ENCODE measurements around the gene CABP4.

The CABP4 gene

GRCh38 chr11:67497656-67498291 lies 42.6 kb downstream of the CABP4 start:
- DNase-seq = no peak
- CTCF ChIA-PET = no interaction called here
- Histone ChIP-seq H3K4me1 (ENCODE audit: control extremely low read depth in 1 of 4, control insufficient read depth in 4 of 4, insufficient read depth in 4 of 4, low read length in 3 of 4) (peaks cover 0 to 4% (median 0%) of the 10 kb centered on the region in 4 experiments), H3K27ac (ENCODE audit: insufficient read depth in 1 of 2, low read depth in 1 of 2, low read length in 2 of 2, poor library complexity in 1 of 2, severe bottlenecking in 2 of 2) (no peak overlapping the region), H3K36me3 (ENCODE audit: control insufficient read depth in 4 of 4, insufficient read depth in 4 of 4, low read length in 3 of 4) (peaks cover 2 to 57% (median 16%) of the 10 kb centered on the region in 4 experiments), H3K4me3 (ENCODE audit: control insufficient read depth in 1 of 7, extremely low read depth in 1 of 7, insufficient read depth in 4 of 7, low read depth in 2 of 7, low read length in 6 of 7) (no peak overlapping the region), H3K27me3 (replicated peaks in 2 of 5; ENCODE audit: control insufficient read depth in 4 of 5, insufficient read depth in 5 of 5, low read length in 4 of 5) (peaks cover 0 to 6% (median 0%) of the 10 kb centered on the region in 5 experiments), H3K9me3 (ENCODE audit: control extremely low read depth in 1 of 5, control insufficient read depth in 4 of 5, insufficient read depth in 2 of 5, low read depth in 1 of 5, low read length in 4 of 5) (no peaks in the 10 kb centered on the region)
- WGBS (ENCODE audit: insufficient coverage) = 96% methylated on average over 17 of the region's 21 CpGs
- POLR2A ChIA-PET = no interaction called here

- WGBS (ENCODE audit: insufficient coverage) = 94% methylated on average over 21 of the region's 21 CpGs
- DNase-seq = no peak
- CTCF ChIA-PET = no interaction called here
- Histone ChIP-seq H3K9me3 (ENCODE audit: control extremely low read depth in 1 of 5, control insufficient read depth in 4 of 5, insufficient read depth in 2 of 5, low read depth in 1 of 5, low read length in 4 of 5) (no peaks in the 10 kb centered on the region), H3K4me3 (ENCODE audit: control insufficient read depth in 1 of 7, extremely low read depth in 1 of 7, insufficient read depth in 4 of 7, low read depth in 2 of 7, low read length in 6 of 7) (no peak overlapping the region), H3K27me3 (replicated peaks in 2 of 5; ENCODE audit: control insufficient read depth in 4 of 5, insufficient read depth in 5 of 5, low read length in 4 of 5) (peaks cover 0 to 14% (median 0%) of the 10 kb centered on the region in 5 experiments), H3K27ac (ENCODE audit: insufficient read depth in 1 of 2, low read depth in 1 of 2, low read length in 2 of 2, poor library complexity in 1 of 2, severe bottlenecking in 2 of 2) (no peak overlapping the region), H3K4me1 (ENCODE audit: control extremely low read depth in 1 of 4, control insufficient read depth in 4 of 4, insufficient read depth in 4 of 4, low read length in 3 of 4) (peaks cover 0 to 5% (median 1%) of the 10 kb centered on the region in 4 experiments), H3K36me3 (ENCODE audit: control insufficient read depth in 4 of 4, insufficient read depth in 4 of 4, low read length in 3 of 4) (peaks cover 2 to 49% (median 15%) of the 10 kb centered on the region in 4 experiments)
- POLR2A ChIA-PET = no interaction called here
Measured at GRCh38 chr11:67498544-67498972, 43.4 kb downstream of the CABP4 start.

DNA sequence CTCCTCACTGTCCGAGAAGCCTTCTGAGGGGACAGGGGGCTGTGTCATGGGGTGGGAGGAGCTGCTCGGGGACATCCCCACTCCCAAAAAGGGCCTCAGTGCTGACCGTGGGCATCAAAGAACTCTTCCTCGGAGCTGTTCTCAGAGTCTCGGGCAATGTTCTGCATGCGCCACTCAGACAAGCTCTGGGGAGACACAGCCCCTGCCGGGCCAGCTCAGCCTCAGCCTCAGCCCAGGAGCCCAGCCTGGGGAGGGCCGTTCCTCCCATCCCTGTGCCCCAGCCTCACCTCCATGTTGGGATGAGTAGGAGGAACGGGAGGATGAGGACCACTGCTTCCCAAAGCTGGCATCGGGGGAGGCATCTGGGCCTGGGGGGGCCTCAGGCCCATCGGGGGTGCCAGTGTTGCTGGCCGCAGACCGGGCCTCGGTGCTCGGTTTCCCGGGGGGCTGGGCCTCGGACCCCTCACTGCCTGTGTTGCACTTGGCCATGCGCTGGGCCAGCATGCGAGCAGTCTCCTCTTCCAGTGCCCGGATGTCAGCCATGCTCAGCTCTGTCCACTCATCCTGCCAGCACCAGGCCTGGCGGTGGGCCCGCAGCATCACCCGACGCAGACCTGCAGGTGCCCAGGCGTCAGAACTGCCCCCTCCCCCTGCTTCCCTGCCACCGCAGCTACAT lies 44.8 kb downstream of the CABP4 start:
- ChIA-PET POLR2A (no interaction called here), CTCF (no interaction called here)
- H3K4me3 ChIP-seq (ENCODE audit: control insufficient read depth in 1 of 7, extremely low read depth in 1 of 7, insufficient read depth in 4 of 7, low read depth in 2 of 7, low read length in 6 of 7) = no peak overlapping the region
- peaks cover 0 to 22% (median 0%) of the 10 kb centered on the region in 5 experiments for H3K27me3 ChIP-seq (replicated peaks in 2 of 5; ENCODE audit: control insufficient read depth in 4 of 5, insufficient read depth in 5 of 5, low read length in 4 of 5)
- no peak for DNase-seq
- peaks cover 2 to 43% (median 11%) of the 10 kb centered on the region in 4 experiments for H3K36me3 ChIP-seq (ENCODE audit: control insufficient read depth in 4 of 4, insufficient read depth in 4 of 4, low read length in 3 of 4)
- H3K27ac ChIP-seq (ENCODE audit: insufficient read depth in 1 of 2, low read depth in 1 of 2, low read length in 2 of 2, poor library complexity in 1 of 2, severe bottlenecking in 2 of 2) = no peak overlapping the region
- no peaks in the 10 kb centered on the region for H3K9me3 ChIP-seq (ENCODE audit: control extremely low read depth in 1 of 5, control insufficient read depth in 4 of 5, insufficient read depth in 2 of 5, low read depth in 1 of 5, low read length in 4 of 5)
- H3K4me1 ChIP-seq (ENCODE audit: control extremely low read depth in 1 of 4, control insufficient read depth in 4 of 4, insufficient read depth in 4 of 4, low read length in 3 of 4) = peaks cover 0 to 18% (median 14%) of the 10 kb centered on the region in 4 experiments
- 97% methylated on average over 20 of the region's 26 CpGs for WGBS (ENCODE audit: insufficient coverage)

DNA sequence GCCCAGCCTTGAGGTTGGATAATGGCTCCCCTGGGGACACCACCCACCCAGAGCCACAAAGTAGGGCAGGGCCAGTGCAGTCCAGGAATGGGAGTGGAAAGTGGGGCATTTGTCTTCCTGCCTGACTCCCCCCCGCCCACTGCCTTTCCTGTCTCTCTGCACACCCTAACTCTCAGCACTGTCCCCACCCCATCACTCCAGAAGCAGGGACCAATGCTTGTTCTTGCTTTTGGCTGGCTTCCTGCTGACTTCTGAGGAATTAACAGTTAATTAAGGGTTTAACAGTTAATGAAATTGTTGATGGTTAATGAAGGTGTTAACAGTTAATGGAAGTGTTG lies 45.3 kb downstream of the CABP4 start:
- peaks cover 0 to 22% (median 19%) of the 10 kb centered on the region in 4 experiments for H3K4me1 ChIP-seq (ENCODE audit: control extremely low read depth in 1 of 4, control insufficient read depth in 4 of 4, insufficient read depth in 4 of 4, low read length in 3 of 4)
- ChIA-PET POLR2A (no interaction called here), CTCF (no interaction called here)

GRCh38 chr11:67500831-67501715 lies 45.9 kb downstream of the CABP4 start:
- 92% methylated on average over 9 of the region's 9 CpGs for WGBS (ENCODE audit: insufficient coverage)
- Histone ChIP-seq H3K4me1 (ENCODE audit: control extremely low read depth in 1 of 4, control insufficient read depth in 4 of 4, insufficient read depth in 4 of 4, low read length in 3 of 4) (peaks cover 0 to 28% (median 25%) of the 10 kb centered on the region in 4 experiments), H3K27me3 (replicated peaks in 2 of 5; ENCODE audit: control insufficient read depth in 4 of 5, insufficient read depth in 5 of 5, low read length in 4 of 5) (peaks cover 0 to 22% (median 0%) of the 10 kb centered on the region in 5 experiments), H3K4me3 (ENCODE audit: control insufficient read depth in 1 of 7, extremely low read depth in 1 of 7, insufficient read depth in 4 of 7, low read depth in 2 of 7, low read length in 6 of 7) (no peak overlapping the region), H3K27ac (ENCODE audit: insufficient read depth in 1 of 2, low read depth in 1 of 2, low read length in 2 of 2, poor library complexity in 1 of 2, severe bottlenecking in 2 of 2) (no peak overlapping the region), H3K36me3 (ENCODE audit: control insufficient read depth in 4 of 4, insufficient read depth in 4 of 4, low read length in 3 of 4) (peaks cover 2 to 32% (median 9%) of the 10 kb centered on the region in 4 experiments), H3K9me3 (ENCODE audit: control extremely low read depth in 1 of 5, control insufficient read depth in 4 of 5, insufficient read depth in 2 of 5, low read depth in 1 of 5, low read length in 4 of 5) (no peaks in the 10 kb centered on the region)
- DNase-seq = no peak
- ChIA-PET CTCF (interaction anchor here (1.1 kb wide), 1 partner anchor 13 kb away, joined by 3 read pairs; no protein-coding TSS in a partner anchor), POLR2A (no interaction called here)

More for the DNA sequence above, 45.3 kb downstream of the CABP4 start:
- Histone ChIP-seq H3K27ac (ENCODE audit: insufficient read depth in 1 of 2, low read depth in 1 of 2, low read length in 2 of 2, poor library complexity in 1 of 2, severe bottlenecking in 2 of 2) (no peak overlapping the region), H3K9me3 (ENCODE audit: control extremely low read depth in 1 of 5, control insufficient read depth in 4 of 5, insufficient read depth in 2 of 5, low read depth in 1 of 5, low read length in 4 of 5) (no peaks in the 10 kb centered on the region), H3K27me3 (replicated peaks in 2 of 5; ENCODE audit: control insufficient read depth in 4 of 5, insufficient read depth in 5 of 5, low read length in 4 of 5) (peaks cover 0 to 22% (median 0%) of the 10 kb centered on the region in 5 experiments), H3K4me3 (ENCODE audit: control insufficient read depth in 1 of 7, extremely low read depth in 1 of 7, insufficient read depth in 4 of 7, low read depth in 2 of 7, low read length in 6 of 7) (no peak overlapping the region), H3K36me3 (ENCODE audit: control insufficient read depth in 4 of 4, insufficient read depth in 4 of 4, low read length in 3 of 4) (peaks cover 2 to 38% (median 10%) of the 10 kb centered on the region in 4 experiments)
- DNase-seq = no peak
- WGBS (ENCODE audit: insufficient coverage) = no CpG with 5 or more reads among the region's 1 CpG

- Histone ChIP-seq H3K27ac (ENCODE audit: insufficient read depth in 1 of 2, low read depth in 1 of 2, low read length in 2 of 2, poor library complexity in 1 of 2, severe bottlenecking in 2 of 2) (no peak overlapping the region), H3K4me1 (ENCODE audit: control extremely low read depth in 1 of 4, control insufficient read depth in 4 of 4, insufficient read depth in 4 of 4, low read length in 3 of 4) (peaks cover 0 to 36% (median 31%) of the 10 kb centered on the region in 4 experiments), H3K4me3 (ENCODE audit: control insufficient read depth in 1 of 7, extremely low read depth in 1 of 7, insufficient read depth in 4 of 7, low read depth in 2 of 7, low read length in 6 of 7) (no peak overlapping the region), H3K36me3 (ENCODE audit: control insufficient read depth in 4 of 4, insufficient read depth in 4 of 4, low read length in 3 of 4) (peaks cover 2 to 31% (median 9%) of the 10 kb centered on the region in 4 experiments), H3K27me3 (replicated peaks in 2 of 5; ENCODE audit: control insufficient read depth in 4 of 5, insufficient read depth in 5 of 5, low read length in 4 of 5) (peaks cover 0 to 22% (median 0%) of the 10 kb centered on the region in 5 experiments), H3K9me3 (ENCODE audit: control extremely low read depth in 1 of 5, control insufficient read depth in 4 of 5, insufficient read depth in 2 of 5, low read depth in 1 of 5, low read length in 4 of 5) (no peaks in the 10 kb centered on the region)
- ChIA-PET CTCF (interaction anchor here (1.1 kb wide), 1 partner anchor 13 kb away, joined by 3 read pairs; no protein-coding TSS in a partner anchor), POLR2A (no interaction called here)
- DNase-seq = no peak
- 93% methylated on average over 18 of the region's 18 CpGs for WGBS (ENCODE audit: insufficient coverage)
Measured at GRCh38 chr11:67501854-67502253, 46.7 kb downstream of the CABP4 start.

Data from common myeloid progenitor, CD34-positive (primary cell).